ENCODE data around the gene TRAM2. TPM values are rescaled to one million over a fixed set of nuclear protein-coding genes. Genes with fewer than 3 reads are reported as not detected.
A peak's percentile ranks its signal among the peaks of the same experiment; 100 is the strongest.

Gene TRAM2
- total RNA-seq (1 to 10 TPM; 9.4 to 9.9 TPM), polyA plus RNA-seq (1 to 10 TPM; 3.1 to 4.9 (median 3.3) TPM), total RNA-seq (4.1 to 26.0 (median 15.5) reads per million in 6 experiments)

GRCh38 chr6:52577022-52577777 lies at the start of gene TRAM2:
Gene TRAM2, minus strand, starts transcription at chr6:52577060. Its CDS starts 145 bp downstream, at chr6:52576915.
- Mint-ChIP-seq H3K27ac (peak within 1 kb of the TSS; percentile 75 to 96 (median 88)), H3K36me3 (peaks cover 0 to 5% (median under 1%) of the 10 kb centered on the region in 3 donors), H3K4me3 (peak within 1 kb of the TSS; percentile 78 to 92 (median 87)), H3K9me3 (no peaks in the 10 kb centered on the region), H3K4me1 (peaks cover 29 to 51% (median 43%) of the 10 kb centered on the region in 4 donors), H3K27me3 (no peaks in the 10 kb centered on the region)
- DNase-seq (peak; percentile 67 to 89 (median 78)), ATAC-seq (peak; percentile 69 to 74)
- POLR2A ChIA-PET = interaction anchor here (0.6 to 3.2 kb wide), 6 partner anchors 10 to 267 kb away, joined by 4 to 16 read pairs (median 4); partner anchors contain the start of genes EFHC1 and PAQR8

- ATAC-seq (no peak), DNase-seq (no peak)
- Mint-ChIP-seq H3K27ac (no peak overlapping the region), H3K4me3 (no peak overlapping the region), H3K9me3 (no peaks in the 10 kb centered on the region), H3K4me1 (no peaks in the 10 kb centered on the region), H3K36me3 (no peaks in the 10 kb centered on the region), H3K27me3 (peaks cover 2 to 13% (median 6%) of the 10 kb centered on the region in 5 donors)
- POLR2A ChIA-PET = no interaction called here
Observed at GRCh38 chr6:52622810-52623209, 46.0 kb upstream of the TRAM2 start.

GRCh38 chr6:52621631-52622030 lies 44.8 kb upstream of the TRAM2 start:
- H3K4me1 Mint-ChIP-seq = no peaks in the 10 kb centered on the region
- H3K27ac Mint-ChIP-seq = no peak overlapping the region
- ATAC-seq (no peak), DNase-seq (no peak)
- no peaks in the 10 kb centered on the region for H3K9me3 Mint-ChIP-seq
- H3K36me3 Mint-ChIP-seq = no peaks in the 10 kb centered on the region
- POLR2A ChIA-PET = no interaction called here
- H3K27me3 Mint-ChIP-seq = peaks cover 2 to 13% (median 8%) of the 10 kb centered on the region in 5 donors
- no peak overlapping the region for H3K4me3 Mint-ChIP-seq

GRCh38 chr6:52620906-52621190 lies 44.0 kb upstream of the TRAM2 start:
- Mint-ChIP-seq H3K9me3 (no peaks in the 10 kb centered on the region), H3K36me3 (no peaks in the 10 kb centered on the region), H3K4me3 (no peak overlapping the region), H3K27me3 (peaks cover 2 to 13% (median 8%) of the 10 kb centered on the region in 5 donors), H3K4me1 (no peaks in the 10 kb centered on the region), H3K27ac (no peak overlapping the region)
- POLR2A ChIA-PET = no interaction called here
- ATAC-seq (no peak), DNase-seq (no peak)

GRCh38 chr6:52620055-52620905 lies 43.4 kb upstream of the TRAM2 start:
- no peak for ATAC-seq
- no peaks in the 10 kb centered on the region for H3K4me1 Mint-ChIP-seq
- H3K27me3 Mint-ChIP-seq = peaks cover 2 to 13% (median 8%) of the 10 kb centered on the region in 5 donors
- POLR2A ChIA-PET = no interaction called here
- no peaks in the 10 kb centered on the region for H3K9me3 Mint-ChIP-seq
- H3K36me3 Mint-ChIP-seq = no peaks in the 10 kb centered on the region
- DNase-seq = no peak
- H3K27ac Mint-ChIP-seq = peak overlapping the region in 1 of 10 donors; percentile 59
- no peak overlapping the region for H3K4me3 Mint-ChIP-seq

GRCh38 chr6:52617087-52617486 lies 40.2 kb upstream of the TRAM2 start:
- DNase-seq = no peak
- no peak overlapping the region for H3K4me3 Mint-ChIP-seq
- ATAC-seq = no peak
- H3K36me3 Mint-ChIP-seq = no peaks in the 10 kb centered on the region
- H3K4me1 Mint-ChIP-seq = no peaks in the 10 kb centered on the region
- no peak overlapping the region for H3K27ac Mint-ChIP-seq
- POLR2A ChIA-PET = no interaction called here
- H3K27me3 Mint-ChIP-seq = peaks cover 2 to 13% (median 8%) of the 10 kb centered on the region in 5 donors
- no peaks in the 10 kb centered on the region for H3K9me3 Mint-ChIP-seq

- ATAC-seq = no peak
- Mint-ChIP-seq H3K27me3 (peaks cover 2 to 11% (median 5%) of the 10 kb centered on the region in 5 donors), H3K4me1 (peaks cover 0 to 4% (median 0%) of the 10 kb centered on the region in 4 donors), H3K27ac (no peak overlapping the region), H3K9me3 (no peaks in the 10 kb centered on the region), H3K36me3 (no peaks in the 10 kb centered on the region), H3K4me3 (no peak overlapping the region)
- POLR2A ChIA-PET = no interaction called here
- no peak for DNase-seq
Observed at GRCh38 chr6:52616059-52616690, 39.3 kb upstream of the TRAM2 start.

GRCh38 chr6:52612336-52613054 lies 35.6 kb upstream of the TRAM2 start:
- Mint-ChIP-seq H3K27ac (no peak overlapping the region), H3K9me3 (peaks cover 0 to 8% (median 2%) of the 10 kb centered on the region in 9 donors), H3K4me1 (peaks cover 0 to 6% (median 0%) of the 10 kb centered on the region in 4 donors), H3K4me3 (no peak overlapping the region), H3K36me3 (no peaks in the 10 kb centered on the region), H3K27me3 (peaks cover 0 to 7% (median 0%) of the 10 kb centered on the region in 5 donors)
- POLR2A ChIA-PET = no interaction called here
- DNase-seq = no peak
- no peak for ATAC-seq

- Mint-ChIP-seq H3K27ac (no peak overlapping the region), H3K36me3 (no peaks in the 10 kb centered on the region), H3K4me3 (no peak overlapping the region), H3K4me1 (peaks cover 0 to 6% (median 0%) of the 10 kb centered on the region in 4 donors), H3K27me3 (peaks cover 0 to 7% (median 0%) of the 10 kb centered on the region in 5 donors), H3K9me3 (peaks cover 0 to 8% (median 2%) of the 10 kb centered on the region in 9 donors)
- ATAC-seq (no peak), DNase-seq (no peak)
- POLR2A ChIA-PET = no interaction called here
Observed at GRCh38 chr6:52611833-52612232, 35.0 kb upstream of the TRAM2 start.

GRCh38 chr6:52610745-52611355 lies 34.0 kb upstream of the TRAM2 start:
- H3K9me3 Mint-ChIP-seq = peaks cover 0 to 8% (median 2%) of the 10 kb centered on the region in 9 donors
- POLR2A ChIA-PET = no interaction called here
- no peak overlapping the region for H3K27ac Mint-ChIP-seq
- H3K36me3 Mint-ChIP-seq = no peaks in the 10 kb centered on the region
- H3K27me3 Mint-ChIP-seq = peaks cover 0 to 7% (median 0%) of the 10 kb centered on the region in 5 donors
- H3K4me1 Mint-ChIP-seq = peaks cover 0 to 6% (median 0%) of the 10 kb centered on the region in 4 donors
- H3K4me3 Mint-ChIP-seq = no peak overlapping the region
- peak; percentile 44 to 50 for ATAC-seq
- DNase-seq = no peak

- H3K9me3 Mint-ChIP-seq = peaks cover 0 to 8% (median 2%) of the 10 kb centered on the region in 9 donors
- no peaks in the 10 kb centered on the region for H3K36me3 Mint-ChIP-seq
- ATAC-seq (no peak), DNase-seq (no peak)
- H3K4me1 Mint-ChIP-seq = peaks cover 0 to 6% (median 0%) of the 10 kb centered on the region in 4 donors
- no peak overlapping the region for H3K4me3 Mint-ChIP-seq
- H3K27ac Mint-ChIP-seq = no peak overlapping the region
- POLR2A ChIA-PET = no interaction called here
- peaks cover 0 to 7% (median 0%) of the 10 kb centered on the region in 5 donors for H3K27me3 Mint-ChIP-seq
Observed at GRCh38 chr6:52610011-52610410, 33.2 kb upstream of the TRAM2 start.

Measured in naive thymus-derived CD8-positive, alpha-beta T cell (primary cell).